Inflammatory macrophage treated with lipopolysaccharide for 1 hour (primary cell): ENCODE measurements around the gene FGFR1OP2.

ENCODE experiments used
- DNase-seq, 2 donors: peaks; one replicate each; pipeline ENCODE4 v3.0.0-alpha.2; 2020 to 2022

FGFR1OP2 gene

GRCh38 chr12:27005495-27005894 lies 67.2 kb downstream of the FGFR1OP2 start:
- no peak for DNase-seq

DNA sequence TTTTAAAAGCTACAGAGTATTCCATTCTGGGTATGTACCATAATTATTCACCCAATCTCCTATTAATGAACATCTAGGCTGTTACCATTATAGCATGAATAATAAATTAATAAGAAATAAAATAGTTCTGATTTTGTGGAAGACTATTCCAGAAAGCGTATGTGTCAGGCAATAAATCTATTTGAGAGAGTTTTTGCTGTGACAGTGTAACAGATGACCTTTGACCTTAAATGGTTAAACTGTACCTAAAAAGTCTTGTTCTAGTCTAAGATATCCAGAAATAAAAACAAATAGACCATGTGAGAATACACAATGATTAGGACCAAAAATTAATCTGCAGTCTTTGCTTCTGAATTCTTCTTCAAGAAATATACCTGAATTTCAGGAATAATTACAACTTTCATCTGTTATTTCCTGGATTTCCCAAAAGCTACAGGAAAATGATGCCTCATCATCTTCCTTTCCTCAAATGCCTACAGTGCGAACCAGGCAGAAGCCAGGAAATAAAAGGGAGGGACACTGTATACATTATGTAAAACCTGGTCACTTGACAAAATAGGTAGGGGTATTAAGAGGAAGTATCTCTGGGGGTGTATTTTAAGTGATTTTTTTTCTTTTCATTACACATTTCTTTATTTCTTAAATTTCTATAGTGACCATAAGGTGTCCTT lies 68.7 kb downstream of the FGFR1OP2 start:
- no peak for DNase-seq

- peak in 1 of 2 donors; percentile 35 for DNase-seq
These were observed 69.8 kb downstream of the FGFR1OP2 start for GRCh38 chr12:27008081-27008480.

DNA sequence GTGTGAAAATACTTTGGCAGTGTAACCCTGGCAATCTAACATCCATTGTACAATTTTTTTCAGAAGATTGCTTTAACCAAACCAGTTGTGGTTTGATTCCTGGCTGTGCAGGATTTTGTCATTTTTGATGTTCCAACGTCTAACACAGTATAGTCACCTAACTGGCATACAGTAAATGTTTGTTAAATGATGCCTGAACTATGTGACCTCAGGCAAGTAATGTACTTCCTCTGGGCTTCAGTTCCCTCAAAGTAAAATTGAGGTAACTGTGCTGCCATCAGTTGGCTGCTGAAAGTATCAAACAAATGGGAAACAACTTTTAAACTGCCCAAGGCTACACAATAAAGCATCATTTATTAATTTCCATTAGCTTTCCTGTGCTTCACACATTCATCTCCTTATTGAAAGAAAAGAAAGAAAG lies 71.6 kb downstream of the FGFR1OP2 start:
- peak in 1 of 2 donors; percentile 33 for DNase-seq

- no peak for DNase-seq
These were observed 74.1 kb downstream of the FGFR1OP2 start for GRCh38 chr12:27012239-27012981.

DNA sequence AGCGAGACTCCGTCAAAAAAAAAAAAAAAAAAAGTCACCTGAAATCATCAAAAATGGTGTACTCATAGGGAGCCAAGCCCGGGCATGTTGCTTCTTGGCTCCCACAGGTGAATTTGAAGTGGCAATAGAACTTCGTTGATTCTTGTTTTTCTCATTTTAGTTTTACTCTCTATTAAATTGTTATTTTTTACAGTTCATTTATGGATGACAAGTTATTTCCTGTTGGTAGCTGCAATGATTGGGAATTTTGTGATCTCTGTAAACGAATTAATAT lies 74.6 kb downstream of the FGFR1OP2 start:
- no peak for DNase-seq

GRCh38 chr12:27013611-27014084 lies 75.4 kb downstream of the FGFR1OP2 start:
- DNase-seq: peak in 1 of 2 donors; percentile 28

GRCh38 chr12:27014085-27014858 lies 76.0 kb downstream of the FGFR1OP2 start, which contains the start of gene TM7SF3:
TSS of gene TM7SF3 (minus strand) at chr12:27014384. CDS start at chr12:27014168, 216 bp downstream.
- DNase-seq: peak; percentile 87 to 93

DNA sequence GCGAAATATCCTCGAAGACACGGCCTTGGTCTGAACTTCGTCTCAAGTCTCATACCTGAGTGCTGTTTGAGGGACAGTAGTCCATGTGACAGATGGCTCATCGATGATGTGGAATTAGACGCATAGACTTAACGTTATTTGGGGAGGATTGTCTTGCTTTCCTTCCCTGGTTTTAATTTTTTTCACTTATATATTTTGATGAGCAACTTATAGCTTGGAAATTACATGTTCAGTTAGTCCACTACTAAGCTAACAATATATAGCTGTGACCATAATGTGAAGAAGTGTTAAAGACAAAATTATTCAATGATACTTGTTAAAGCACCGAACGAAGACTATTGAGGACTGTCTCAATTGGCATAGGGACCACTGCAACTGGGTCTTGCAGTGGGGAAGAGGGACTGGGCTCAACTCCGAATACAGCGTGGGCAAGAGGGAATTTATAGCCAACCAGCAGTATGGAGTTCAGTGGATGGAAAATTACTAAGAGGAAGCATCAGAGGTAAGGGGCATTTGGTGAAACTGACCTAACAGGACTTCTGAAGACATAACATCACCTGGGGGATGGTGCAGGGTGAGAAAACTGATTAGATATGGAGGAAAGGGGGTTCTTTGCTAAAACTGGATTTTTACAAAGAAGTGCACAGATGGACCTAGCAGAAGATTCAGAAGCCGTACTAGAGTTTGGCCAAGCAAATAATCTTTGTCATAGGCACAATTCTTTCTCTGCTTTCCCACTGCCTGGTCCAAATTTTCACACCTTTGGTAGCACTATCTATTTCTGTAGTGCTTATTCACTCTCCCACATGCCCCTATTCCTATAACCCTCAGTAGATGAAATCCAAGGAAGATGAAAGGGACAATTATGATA lies 76.8 kb downstream of the FGFR1OP2 start:
- DNase-seq: no peak

DNA sequence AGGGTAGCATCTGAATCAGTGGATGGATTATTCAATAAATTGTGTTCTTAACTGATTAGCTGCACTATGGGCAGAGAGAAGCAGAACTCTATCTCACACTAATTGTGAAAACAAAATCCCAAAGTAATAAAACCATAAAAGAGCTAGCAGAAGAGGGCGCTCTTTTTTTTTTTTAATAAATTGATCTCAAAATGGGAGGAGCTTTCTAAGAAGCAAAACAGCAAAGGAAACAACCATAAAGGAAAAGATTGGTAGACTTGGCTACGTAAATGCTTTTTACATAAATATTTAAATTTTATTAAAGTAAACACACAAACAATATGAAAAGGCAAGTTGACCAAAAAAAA lies 77.4 kb downstream of the FGFR1OP2 start:
- peak; percentile 32 to 69 for DNase-seq
